Skeletal muscle tissue (tissue), 5 donors: ENCODE results near the gene NDST3. TPM values are rescaled to one million over a fixed set of nuclear protein-coding genes. Genes with fewer than 3 reads are reported as not detected.
"Not testable (repeated sequence)": the region's sequence is repeated elsewhere in the genome, so short reads cannot be mapped to it uniquely, and the experiment has no call there.

Experiments
- H3K27ac ChIP-seq: one replicate; pipeline ENCODE4 v1.7.0; 2013; ENCODE audit warnings: mild to moderate bottlenecking, low read depth, low read length, inconsistent platforms
- H3K27me3 ChIP-seq, 3 donors: one replicate each; pipeline ENCODE4 v1.7.0; 2013; ENCODE audit warnings: low read length in 3 of 3; ENCODE audit not compliant: control insufficient read depth in 3 of 3, insufficient read depth in 3 of 3
- H3K36me3 ChIP-seq, 3 donors: one replicate each; pipeline ENCODE4 v1.7.0; 2013; ENCODE audit warnings: low read length in 3 of 3; ENCODE audit not compliant: control insufficient read depth in 3 of 3, insufficient read depth in 3 of 3
- H3K4me1 ChIP-seq, 3 donors: one replicate each; pipeline ENCODE4 v1.7.0; 2013; ENCODE audit warnings: low read length in 3 of 3, mild to moderate bottlenecking in 3 of 3; ENCODE audit not compliant: control insufficient read depth in 3 of 3, insufficient read depth in 3 of 3
- H3K4me3 ChIP-seq, 3 donors: one replicate each; pipeline ENCODE4 v1.7.0; 2013; ENCODE audit warnings: low read length in 3 of 3
- H3K9ac ChIP-seq, 3 donors: one replicate each; pipeline ENCODE4 v1.7.0; 2013; ENCODE audit warnings: low read length in 3 of 3, mild to moderate bottlenecking in 3 of 3, moderate library complexity in 2 of 3, low read depth in 1 of 3
- H3K9me3 ChIP-seq, 3 donors: one replicate each; pipeline ENCODE4 v1.7.0; 2013; ENCODE audit warnings: low read length in 3 of 3; ENCODE audit not compliant: control insufficient read depth in 3 of 3
- small RNA-seq: library from RNA; depleted of rRNA; stranded (forward); fragments of <200 nt; gene quantifications from one replicate; pipeline ENCODE3, GENCODE V24; 2014
- total RNA-seq: library from RNA; depleted of rRNA; stranded (reverse); fragments of >200 nt; gene quantifications from one replicate; pipeline ENCODE4 v1.2.3, GENCODE V29; 2014
- donor health status: Osteomylitis.

The NDST3 gene
- total RNA-seq, 1 donor from 2014 or later: under 0.01 TPM

DNA sequence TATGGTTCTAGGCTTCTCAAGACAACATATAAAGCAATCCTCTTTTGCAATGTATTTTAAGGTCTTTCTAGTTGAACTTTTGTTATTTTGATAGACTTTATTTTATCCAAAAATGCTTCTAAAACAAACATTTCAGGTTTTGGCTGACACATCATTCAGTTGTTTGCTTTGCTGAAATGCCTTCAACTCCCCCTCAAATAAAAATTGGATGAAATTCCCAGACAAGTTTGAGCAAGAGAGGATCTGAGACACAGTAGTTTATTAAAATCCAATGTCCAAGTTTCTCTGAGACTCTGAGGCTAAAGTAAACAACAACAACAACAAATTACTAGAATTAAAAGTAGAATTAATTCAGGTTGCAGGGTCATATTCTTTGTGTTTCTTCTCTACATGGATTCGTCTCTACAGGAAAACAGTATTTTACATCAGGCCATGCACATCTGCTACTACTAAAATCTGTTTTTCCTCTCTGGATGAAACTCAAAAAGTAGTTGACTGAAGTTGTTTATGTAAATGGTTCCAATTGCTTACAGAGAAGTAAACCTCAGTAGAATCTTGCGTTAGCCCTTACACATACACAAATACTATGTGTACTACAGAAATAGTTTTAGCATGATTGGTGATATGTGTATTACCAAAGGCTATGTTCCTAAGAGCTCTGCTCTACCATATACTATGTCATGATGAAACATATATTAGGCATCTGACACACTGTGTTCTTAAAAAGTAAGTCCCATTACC lies 253.6 kb downstream of the NDST3 start:
- Histone ChIP-seq H3K27ac (no peak overlapping the region), H3K4me1 (no peaks in the 10 kb centered on the region), H3K36me3 (no peaks in the 10 kb centered on the region), H3K4me3 (no peak overlapping the region), H3K9me3 (no peaks in the 10 kb centered on the region), H3K27me3 (peaks cover 0 to 2% (median 0%) of the 10 kb centered on the region in 3 donors), H3K9ac (no peak overlapping the region)

DNA sequence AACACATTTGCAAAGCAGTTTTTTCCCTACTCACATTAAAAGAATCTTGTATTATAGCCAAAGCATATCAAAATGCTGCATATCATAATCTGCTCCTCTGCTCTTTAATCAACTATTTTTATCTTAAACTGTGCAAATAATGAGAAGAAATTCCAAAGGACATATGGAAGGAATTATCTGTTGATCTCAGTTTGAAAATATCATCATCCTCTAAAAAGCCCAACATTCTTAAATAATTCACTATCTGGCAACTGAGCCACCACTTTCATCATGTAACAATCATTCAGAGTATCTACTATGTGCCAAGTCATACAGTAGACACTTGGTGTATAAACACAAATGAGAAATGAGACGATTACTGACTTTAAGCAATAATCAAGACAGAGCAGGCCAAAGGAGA lies 255.5 kb downstream of the NDST3 start:
- Histone ChIP-seq H3K9ac (no peak overlapping the region), H3K9me3 (no peaks in the 10 kb centered on the region), H3K4me1 (no peaks in the 10 kb centered on the region), H3K36me3 (no peaks in the 10 kb centered on the region), H3K27me3 (peaks cover 0 to 2% (median 0%) of the 10 kb centered on the region in 3 donors), H3K27ac (no peak overlapping the region), H3K4me3 (no peak overlapping the region)

DNA sequence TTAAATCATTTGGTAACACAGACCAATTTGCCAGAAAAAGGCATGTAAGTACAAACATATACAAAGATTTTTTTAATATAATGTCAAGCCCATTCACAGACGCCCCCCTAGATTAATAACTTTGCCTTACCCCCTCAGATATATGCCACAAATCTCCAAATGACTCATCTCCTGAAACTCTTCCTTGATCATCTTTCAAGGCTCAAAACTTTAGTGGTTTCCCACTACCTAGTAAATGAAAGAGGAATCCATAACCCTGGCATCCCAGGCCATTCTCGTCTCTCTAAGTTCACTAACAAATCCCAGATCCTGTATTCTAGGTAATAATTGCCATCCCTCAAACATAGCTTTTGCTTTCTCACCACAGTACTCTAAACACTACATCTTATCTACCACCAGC lies 256.7 kb downstream of the NDST3 start:
- Histone ChIP-seq H3K27me3 (peaks cover 0 to 2% (median 0%) of the 10 kb centered on the region in 3 donors), H3K4me1 (no peaks in the 10 kb centered on the region), H3K27ac (no peak overlapping the region), H3K36me3 (no peaks in the 10 kb centered on the region), H3K9ac (no peak overlapping the region), H3K4me3 (no peak overlapping the region), H3K9me3 (no peaks in the 10 kb centered on the region)

DNA sequence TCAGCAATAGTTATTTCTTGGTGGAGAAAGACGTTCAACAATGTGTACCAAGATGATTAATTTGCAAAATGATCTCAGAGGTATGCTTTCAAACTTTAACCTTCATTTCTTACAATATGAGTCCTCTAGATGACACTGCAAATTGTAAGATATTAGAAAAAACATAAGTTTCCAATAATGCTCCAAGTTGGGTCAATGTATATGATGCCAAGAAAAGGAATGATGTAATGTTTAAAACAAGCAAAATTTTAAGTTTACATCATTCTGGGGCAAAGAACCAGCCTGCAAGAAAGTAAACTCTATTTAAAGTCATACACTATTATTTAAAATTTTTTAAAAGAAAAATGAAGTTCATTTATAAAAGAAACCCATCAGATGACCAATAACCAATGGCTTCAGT lies 262.4 kb downstream of the NDST3 start:
- H3K9ac ChIP-seq: no peak overlapping the region
- H3K9me3 ChIP-seq: no peaks in the 10 kb centered on the region
- peaks cover 0 to 2% (median 0%) of the 10 kb centered on the region in 3 donors for H3K27me3 ChIP-seq
- H3K4me3 ChIP-seq: no peak overlapping the region
- H3K27ac ChIP-seq: no peak overlapping the region
- no peaks in the 10 kb centered on the region for H3K36me3 ChIP-seq
- no peaks in the 10 kb centered on the region for H3K4me1 ChIP-seq

DNA sequence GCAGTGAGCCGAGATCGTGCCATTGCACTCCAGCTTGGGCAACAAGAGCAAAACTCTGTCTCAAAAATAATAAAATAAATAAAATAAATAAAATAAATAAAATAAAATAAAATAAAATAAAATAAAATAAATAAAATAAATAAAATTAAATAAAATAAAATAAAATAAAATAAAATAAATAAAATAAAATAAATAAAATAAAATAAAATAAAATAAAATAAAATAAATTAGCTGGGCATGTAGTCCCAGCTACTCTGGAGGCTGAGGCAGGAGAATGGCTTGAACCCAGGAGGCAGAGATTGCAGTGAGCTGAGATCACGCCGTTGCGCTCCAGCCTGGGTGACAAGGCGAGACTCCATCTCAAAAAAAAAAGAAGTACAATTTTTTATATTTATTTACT lies 265.3 kb downstream of the NDST3 start:
- H3K9me3 ChIP-seq, H3K4me1 ChIP-seq: not testable (repeated sequence)

DNA sequence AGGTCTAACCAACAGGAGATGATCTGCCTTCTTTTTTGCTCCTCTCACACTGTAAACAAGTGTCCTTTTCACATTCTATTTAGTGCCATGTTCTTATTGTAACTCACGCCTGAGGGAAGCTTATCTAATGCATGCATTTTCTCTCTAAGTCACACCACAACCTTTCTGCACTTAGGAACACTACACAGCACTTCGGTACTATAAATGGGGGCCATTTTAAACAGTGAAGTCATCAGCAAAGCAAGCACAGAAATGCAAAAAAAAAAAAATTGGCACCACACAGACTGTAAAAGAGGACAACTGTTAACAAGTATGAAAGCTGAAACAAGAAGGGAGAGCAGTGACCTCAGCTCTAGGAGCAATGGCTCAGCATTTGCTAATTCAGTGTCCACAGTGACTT lies 273.4 kb downstream of the NDST3 start:
- Histone ChIP-seq H3K27me3 (no peaks in the 10 kb centered on the region), H3K9me3 (no peaks in the 10 kb centered on the region), H3K9ac (no peak overlapping the region), H3K36me3 (no peaks in the 10 kb centered on the region), H3K4me1 (no peaks in the 10 kb centered on the region), H3K4me3 (no peak overlapping the region), H3K27ac (no peak overlapping the region)

More for the DNA sequence above, 265.3 kb downstream of the NDST3 start:
- not testable (repeated sequence) for H3K4me3 ChIP-seq, H3K27ac ChIP-seq, H3K9ac ChIP-seq, H3K27me3 ChIP-seq, H3K36me3 ChIP-seq

Small RNAs within 50 kb of the gene (small RNA-seq; reads per million reads assigned to genes)
- gene SNORA24: not detected
